Occipital lobe (tissue), 2 donors: ENCODE results near the gene KLF6. TPM values are rescaled to one million over a fixed set of nuclear protein-coding genes. Genes with fewer than 3 reads are reported as not detected.

Experiments used
- DNase-seq: peaks from one replicate; lab custom pipeline; 2025; lab: John Stamatoyannopoulos, UW
- total RNA-seq: library from RNA; depleted of rRNA; stranded (reverse); fragments of >200 nt; gene quantifications from one replicate; pipeline ENCODE4 v1.2.3, GENCODE V29; 2014

KLF6 gene
- total RNA-seq = 91.9 TPM

DNA sequence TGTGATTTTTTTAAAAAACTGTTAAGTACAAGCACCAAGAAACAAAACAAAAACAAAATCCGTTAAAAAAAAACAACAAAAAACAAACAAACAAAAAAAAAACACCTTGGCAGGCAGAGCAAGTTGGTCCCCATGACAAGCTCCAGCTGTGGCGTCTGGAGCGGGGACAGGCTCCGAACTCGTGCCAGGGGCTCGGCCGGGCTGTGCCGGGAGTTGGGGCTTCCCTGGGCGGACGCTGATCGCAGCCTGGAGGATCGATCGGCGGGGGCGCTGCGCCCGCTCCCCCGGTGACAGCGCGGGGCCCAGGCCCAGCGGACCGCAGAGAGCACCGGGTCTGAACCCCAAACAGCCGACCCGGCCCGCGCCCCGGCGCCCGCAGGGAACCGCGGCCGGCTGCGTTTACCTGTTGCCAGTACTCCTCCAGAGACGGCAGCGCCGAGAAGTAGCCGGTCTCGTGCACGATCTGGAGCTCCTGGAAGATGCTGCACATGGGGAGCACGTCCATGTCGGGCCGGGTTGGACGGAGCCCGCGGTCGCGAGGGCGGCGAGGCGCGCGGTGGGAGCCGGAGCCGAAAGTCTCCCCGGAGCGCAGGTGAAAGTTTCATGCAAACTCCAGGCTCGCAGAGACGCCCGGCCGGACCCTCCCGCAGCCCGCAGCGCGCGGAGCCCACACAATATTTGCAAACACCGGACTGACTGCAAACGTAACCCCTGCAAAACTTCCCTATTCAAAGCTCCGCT, at the start of gene KLF6:
Gene KLF6 (minus strand): TSS at position 700 of the 741 bp plus-strand sequence. CDS start 195 bp downstream, at position 505.
- peak; percentile 49 for DNase-seq

DNA sequence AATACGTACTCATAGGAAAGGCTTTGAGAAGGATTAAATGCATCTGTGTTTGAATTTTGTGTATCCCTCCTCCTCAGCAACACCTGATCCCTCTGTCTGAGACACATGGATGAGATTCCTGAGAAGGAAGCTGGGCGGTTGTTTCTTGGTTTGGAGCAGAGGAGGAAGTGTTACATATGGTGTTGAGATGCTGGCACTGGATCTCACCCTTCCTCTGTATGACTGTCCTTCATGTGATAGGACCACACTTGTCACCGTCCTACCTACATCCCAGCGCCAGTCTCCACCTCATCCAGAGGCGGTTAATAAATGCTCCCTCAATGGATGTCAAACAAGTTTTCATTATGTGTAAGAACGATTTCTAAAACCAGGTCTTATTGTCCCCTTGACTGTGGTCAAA, 49.4 kb upstream of the KLF6 start:
- no peak for DNase-seq

DNA sequence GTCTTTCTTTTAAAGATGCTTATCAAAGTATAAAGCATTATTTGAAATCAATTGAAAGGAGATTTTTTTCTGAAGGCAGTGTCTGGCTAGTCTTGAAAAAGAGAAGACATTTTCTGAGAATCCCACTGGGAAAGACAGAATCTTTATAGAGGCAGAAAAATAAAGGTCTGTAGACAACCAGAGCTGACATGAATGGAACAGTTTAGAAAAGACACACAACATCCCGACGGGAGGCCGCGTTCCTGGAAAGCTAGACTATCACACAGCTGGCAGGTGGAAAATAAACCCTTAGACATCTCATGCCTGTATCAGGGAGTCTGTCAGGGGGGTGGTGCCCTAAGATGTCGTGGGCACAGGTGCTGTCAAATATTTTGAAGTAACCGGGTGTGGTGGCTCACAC, 48.0 kb upstream of the KLF6 start:
- no peak for DNase-seq

DNA sequence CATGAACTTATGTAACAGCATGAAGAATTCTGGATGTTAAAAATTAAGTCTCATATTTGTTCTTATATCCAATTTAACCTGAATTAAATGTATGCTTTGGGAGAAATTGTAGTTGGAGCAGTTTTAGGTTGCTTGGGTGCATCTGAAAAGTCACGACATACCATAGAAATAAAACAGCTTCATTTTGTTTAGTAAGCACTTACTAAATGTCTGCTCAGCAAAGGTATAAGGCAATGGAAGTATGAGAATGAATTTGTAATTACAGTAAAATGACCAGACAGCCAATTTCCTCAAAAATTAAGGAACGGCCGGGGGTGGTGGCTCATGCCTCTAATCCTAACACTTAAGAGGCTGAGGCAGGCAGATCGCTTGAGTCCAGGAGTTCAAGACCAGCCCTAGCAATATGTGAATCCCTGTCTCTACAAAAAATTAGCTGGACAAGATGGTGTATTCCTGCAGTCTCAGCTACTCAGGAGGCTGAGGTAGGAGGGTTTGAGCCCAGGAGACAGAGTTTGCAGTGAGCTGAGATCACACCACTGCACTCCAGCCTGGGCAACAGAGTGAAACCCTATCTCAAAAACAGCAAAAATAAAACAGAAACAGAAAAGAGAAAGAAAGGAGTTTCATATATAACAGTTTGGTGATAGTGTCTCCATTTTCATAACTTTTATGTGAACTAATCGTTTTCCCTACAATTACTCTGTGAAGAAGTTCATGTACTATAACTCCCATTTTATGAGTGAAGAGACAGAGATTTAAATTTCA, 47.2 kb upstream of the KLF6 start:
- no peak for DNase-seq

DNA sequence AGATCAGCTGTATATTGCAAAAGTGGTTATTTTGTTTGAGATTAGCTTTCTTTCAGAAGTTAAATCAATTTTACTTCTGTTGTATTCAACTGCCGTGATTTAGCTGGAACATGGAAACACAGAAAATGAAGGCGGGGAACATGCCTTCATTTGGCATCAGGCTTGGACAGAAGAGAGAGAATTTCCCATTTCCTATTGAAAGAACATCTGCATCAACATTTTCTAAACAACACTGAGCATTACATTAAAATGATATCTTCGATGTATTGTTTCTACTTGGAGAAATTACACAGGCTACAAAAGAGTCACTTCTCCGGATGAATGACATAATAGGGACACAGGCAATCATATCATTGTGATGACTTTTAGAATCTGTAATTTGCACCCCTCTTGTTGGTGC, 46.6 kb upstream of the KLF6 start:
- no peak for DNase-seq

DNA sequence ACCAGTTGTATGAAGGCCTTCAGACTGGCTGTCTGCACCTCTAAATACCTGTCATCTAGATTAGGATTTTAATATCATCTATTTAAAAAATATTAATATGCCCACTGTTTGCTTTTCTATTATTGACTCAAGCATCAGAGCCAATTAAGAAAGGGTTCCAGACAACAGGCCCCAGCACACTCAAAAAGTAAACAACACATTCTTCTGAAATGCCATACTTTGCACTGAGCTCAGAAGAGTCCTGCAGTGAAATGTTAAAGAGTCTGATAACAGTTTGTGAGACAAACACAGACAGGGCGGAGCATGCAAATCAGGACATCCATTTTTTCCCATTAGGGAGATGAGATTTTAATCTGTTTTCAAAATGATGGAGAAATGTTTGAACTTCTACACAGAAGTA, 45.9 kb upstream of the KLF6 start:
- DNase-seq = no peak

DNA sequence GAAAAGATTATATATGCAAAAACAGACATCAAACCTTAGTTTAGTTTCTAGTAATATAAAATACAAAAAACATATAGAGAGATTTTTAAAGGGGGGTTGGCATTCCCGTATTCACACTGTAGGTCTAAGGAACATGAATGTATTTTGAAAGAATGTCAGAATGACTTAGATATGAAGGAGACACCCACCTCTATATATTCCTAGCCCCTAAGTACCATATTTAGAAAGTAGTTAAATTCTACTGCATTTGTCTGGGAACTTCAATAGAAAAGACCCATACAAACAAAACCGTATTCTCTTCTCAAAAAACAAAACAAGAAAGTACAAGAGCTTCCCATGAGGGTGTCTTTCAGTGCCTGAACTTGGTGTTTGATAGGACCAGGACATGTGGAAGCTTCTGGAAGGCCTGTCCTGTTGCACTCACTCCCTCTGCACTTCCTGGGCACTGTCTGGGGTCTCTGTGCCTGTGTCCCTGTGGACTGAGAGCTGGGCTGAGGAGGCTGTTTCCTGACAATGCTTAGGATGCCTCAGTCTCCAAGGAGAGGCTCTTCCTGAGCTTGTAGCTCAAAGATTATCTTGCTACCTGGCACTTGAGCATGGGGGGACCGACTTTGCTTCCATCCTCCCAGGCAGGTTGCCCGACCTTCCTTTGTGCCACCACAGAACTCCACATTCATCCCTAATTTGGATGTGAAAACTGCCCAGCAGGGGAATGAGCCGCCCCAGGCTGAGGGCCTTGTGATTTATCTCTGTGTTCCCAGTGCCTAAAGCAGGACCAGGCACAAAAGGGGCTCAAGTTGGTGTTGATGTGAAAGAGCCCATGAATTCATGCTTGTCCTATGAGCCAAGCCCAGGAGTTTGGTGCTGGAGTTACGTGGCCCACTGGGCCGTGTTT, 44.4 kb upstream of the KLF6 start:
- no peak for DNase-seq

DNA sequence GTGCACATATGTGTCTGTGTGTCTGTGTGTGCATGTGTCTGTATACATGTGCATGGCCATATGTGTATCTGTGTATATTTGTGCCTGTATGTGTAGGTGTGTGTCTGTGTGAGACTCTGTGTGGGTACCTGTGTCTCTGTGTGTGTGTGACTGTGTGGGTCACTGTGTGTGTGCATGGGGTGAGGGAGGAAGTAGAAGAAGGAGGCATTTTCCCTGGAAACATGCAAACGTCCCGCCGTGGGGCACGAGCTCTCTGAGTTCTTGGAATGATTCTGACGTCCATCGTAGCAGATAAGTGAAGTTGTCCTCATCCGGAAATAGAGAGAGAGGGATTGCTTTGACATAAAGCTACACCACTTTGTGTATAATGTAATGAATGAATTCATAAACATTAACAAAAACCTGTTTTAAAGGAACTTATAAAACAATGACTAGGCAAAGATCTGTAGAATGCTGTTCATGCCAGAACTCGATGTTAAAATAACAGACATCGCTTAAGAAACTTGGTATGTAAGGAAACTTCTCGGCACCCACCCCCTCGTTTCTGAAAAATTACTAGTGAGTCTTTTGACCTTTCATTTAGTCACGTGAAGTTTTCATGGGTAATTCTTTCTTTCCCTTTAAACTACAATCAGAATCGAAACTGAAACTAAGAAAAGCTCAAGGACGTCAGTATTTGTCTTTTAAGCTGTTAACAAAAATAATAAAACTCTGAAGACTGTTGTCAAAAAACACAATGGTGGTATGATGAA, 43.6 kb upstream of the KLF6 start:
- DNase-seq = no peak

DNA sequence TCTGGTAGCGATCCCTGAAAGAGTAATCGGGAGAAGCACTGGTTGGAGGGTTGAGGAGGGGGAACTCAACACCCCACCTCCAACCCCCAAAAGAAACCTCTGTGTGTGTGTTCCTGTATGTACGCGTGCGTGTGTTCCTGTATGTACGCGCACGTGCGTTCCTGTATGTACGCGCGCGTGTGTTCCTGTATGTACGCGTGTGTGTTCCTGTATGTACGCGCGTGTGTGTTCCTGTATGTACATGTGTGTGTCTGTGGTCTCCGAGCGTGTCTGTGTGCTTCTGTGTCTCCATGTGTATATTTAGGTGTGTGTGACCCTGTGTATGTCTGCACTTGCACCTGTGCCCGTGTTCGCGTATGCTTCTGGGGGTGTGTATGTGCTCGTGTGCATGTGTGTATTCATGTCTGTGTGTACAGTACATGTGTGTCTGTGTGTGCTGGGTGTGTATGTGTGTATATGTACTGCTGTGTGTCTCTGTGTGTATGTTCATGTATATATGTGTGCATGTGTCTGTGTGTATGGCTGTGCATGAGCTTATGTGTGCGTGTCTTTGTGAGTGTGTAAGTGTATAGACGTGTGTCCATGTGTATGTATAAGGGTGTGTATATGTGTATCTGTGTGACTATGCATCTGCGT, 42.9 kb upstream of the KLF6 start:
- no peak for DNase-seq

DNA sequence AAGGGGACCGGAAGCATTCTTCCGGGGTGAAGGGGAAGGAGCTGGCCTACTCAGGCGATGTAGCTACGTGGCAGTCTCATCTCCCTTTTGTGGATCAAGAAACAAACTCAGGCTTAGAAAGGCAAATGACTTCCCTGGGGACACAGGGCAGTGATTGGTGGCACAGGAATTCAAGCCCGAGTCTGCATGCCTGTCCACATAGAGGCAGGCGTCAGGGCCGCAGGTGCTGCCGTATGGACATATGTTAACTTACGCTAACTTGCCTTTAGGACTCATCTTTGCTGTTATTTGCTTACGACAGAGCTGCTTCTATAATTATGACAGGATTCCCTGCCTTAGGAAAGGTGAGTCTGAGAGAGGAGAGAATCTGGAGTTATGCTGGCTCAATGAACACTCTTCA, 42.3 kb upstream of the KLF6 start:
- no peak for DNase-seq

DNA sequence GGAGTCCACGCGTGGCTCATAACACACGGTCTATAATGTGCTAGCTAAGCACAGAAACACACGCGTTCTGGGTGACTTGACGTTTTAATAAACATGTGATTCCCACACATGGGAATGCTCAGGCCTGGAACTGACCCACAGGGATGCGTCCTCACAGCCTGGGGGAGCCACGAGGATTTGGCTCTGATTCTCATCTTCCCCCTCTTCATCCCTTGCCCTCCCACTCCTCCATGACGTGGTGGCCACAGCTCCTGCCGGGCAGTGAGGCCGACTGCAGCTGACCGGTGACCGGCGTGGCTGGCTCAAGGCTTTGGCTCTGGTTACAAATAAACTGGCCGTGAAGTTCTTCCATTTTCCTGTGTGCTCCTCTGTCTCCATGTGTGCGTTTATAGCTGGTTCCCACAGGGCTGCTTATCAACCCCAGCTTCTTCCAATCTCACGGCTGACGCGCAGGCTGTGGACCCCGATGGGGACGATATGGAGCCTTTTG, 40.9 kb upstream of the KLF6 start:
- DNase-seq = no peak

DNA sequence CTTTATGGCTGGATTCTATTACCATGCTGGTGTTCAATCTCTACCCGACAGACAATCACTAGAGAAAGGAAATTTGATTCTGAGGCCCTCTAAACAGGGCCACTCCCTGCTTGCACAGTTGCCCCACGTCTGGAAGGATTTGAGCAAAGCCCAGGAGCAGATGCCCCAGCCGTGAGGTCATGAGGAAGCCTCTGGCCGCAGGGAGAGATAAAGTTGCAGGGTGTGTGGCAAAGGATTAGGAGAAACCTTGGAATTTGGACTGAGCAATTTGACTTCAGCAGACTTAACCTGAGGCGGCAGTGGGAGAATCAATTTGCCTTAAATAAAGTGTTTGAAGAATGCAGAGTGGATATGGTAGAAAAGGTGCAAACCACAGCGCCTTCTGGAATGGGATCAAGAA, 40.2 kb upstream of the KLF6 start:
- no peak for DNase-seq

DNA sequence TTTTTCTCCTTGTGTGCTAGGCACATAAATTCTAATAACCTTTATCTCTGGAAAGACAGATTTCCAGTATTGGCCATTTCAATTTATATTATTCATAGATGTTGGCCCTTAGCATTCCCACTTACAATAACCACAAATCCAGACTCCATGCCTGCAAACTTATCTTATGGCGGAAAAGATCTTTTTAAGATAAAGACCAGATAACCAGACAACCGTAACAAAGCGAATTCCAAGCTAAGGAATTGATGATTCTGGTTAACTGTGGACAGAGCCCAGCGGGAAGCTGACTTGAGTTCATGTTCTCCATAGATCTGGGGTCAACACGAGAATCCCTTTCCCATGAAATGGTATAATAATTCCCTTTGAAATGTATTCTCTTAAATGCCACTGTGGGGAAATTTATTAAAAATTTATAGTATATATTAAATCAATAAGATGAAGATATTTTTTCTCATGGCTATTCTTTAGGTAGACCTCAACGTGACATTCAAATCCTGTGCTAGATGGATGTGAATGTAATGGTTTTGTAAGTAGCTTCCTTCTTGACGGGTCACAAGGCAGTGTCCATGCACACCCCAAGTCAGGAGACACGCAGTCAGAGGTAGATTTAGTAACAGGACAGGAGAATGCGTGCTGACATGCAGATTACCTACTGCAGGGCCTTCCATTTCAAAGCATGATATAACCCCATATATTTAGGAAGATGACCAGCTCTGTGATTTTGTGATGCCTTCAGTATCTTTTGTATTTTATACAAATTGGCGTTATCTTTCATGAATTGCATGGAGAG, 37.7 kb upstream of the KLF6 start:
- DNase-seq = no peak

DNA sequence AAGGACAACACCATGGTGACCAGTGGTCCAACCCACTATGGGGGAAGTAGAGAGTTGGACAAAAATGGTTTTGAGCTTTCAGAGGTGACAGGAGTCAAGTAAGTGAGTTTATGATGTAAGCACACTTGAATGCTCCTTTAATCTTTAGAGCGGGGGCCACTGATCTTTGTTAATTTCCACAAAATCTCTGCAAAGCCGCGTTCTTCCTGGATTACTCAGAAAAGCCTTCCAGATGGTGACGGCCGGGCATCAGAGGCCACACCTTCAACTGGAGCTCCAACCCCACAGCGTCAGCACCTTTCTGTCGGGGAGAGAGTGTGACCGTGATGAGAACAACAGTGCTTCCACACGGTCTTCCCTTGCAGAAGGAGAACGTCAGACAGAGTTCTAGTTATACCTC, 35.2 kb upstream of the KLF6 start:
- DNase-seq = no peak

DNA sequence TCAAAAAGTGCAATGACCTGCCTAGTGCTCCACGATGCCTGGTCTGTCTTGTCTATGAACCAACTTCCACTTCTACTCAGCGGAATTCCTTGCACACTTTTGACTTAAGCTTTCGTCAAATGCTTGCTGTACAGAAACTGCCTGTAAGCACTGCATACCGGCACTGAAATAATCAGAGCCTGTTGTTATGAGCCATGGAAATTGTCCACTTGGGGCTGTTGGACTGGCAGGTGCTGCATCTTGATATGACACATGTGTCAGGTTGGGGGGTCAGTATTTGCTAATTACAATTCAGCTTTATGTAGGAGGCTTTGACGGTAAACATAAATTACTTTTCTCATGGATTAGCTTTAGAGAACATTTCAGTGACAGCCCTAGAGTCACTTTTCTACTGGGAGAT, 32.0 kb upstream of the KLF6 start:
- no peak for DNase-seq

DNA sequence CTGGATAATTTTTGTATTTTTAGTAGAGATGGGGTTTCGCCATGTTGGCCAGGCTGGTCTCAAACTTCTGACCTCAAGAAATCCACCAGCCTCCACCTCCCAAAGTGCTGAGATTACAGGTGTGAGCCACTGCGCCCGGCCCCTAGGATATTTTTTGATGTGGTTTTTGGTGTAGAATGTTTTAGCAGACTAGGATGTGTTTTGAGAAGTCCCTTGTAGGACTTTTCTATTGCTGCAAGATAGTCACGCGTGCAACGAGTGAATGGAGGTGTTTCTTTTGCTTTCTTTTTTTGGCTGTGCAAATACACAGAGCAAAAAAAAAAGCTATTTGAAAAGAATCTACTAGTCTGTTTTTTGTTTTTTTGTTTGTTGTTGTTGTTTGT, 29.8 kb upstream of the KLF6 start:
- DNase-seq = no peak

DNA sequence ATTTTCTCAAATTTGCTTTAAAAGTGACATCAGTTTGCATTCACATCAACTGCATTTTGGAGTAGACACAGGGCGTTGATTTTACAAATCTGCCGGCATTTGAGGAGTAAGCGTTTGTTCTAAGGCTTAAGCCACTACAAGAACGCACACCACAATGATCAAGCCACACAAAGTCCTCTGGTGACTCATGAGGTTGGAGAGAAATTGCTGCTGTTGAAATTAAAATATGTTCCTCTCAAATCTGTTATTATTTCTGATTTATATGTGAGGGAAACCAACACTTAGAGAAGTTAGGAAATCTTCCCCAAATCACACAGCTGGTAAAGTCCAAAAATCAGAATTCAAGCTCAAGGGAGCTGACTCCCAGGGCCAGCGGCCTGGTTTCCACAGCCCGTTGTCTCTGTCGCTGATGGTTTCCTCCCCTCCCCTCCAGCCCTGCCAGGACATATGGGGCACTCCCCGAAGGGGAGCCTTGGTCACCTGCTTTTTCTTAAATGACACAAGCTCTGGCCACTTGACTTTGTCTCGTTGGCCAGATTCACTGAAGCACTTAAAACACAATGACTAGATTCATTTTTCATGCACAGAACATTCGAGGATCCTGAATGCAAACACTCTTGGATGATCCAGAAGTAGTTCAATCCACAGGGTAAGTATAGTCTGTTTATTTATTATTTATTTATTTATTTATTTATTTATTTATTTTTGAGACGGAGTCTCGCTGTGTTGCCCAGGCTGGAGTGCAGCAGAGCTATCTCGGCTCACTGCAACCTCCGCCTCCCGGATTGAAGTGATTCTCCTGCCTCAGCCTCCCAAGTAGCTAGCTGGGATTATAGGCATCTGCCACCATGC, 29.2 kb upstream of the KLF6 start:
- DNase-seq = no peak

DNA sequence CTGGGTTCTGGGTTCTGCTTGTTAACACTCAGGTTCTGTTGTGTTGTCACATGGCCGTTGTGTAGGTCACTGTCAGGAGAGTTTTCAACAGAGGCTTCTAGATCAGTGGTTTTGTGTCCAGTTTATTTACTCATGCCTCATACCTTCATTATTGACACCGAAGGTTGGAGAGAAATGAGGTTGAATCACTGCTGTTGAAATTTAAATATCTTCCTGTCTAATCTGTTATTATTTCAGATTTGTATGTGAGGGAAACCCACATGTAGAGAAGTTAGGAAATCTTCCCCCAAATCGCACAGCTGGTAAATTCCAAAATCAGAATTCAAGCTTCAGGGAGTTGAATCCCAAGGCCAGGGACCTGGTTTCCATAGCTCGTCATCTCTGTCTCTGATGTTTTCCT, 28.3 kb upstream of the KLF6 start:
- no peak for DNase-seq

DNA sequence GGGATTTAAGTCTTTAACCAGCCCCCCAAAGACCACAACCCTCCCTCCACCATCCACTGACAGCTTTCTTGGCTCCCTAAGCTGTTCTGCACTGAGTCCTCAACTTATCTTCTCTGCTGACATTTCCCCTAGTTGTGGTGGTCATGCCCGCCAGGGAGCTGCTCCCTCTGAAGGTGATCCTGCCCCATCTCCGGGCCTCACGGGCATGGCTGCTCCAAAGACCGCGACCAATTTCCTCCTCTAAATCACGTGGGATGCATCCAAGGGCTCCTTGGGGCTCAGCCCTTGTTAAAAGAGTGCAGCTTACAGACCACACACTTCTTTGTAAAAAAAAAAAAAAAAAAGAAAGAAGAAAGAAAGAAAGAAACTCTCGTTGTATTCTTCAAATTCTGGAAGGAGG, 27.1 kb upstream of the KLF6 start:
- DNase-seq = no peak
